DLD1 (cell line): ENCODE measurements around the gene TRIM37.

Experiments
- in situ Hi-C: cut with HindIII; loops from 2 replicates; pipeline ENCODE4 v1.10.0; 2017; ENCODE audit warnings: low sequenced_read_pairs

Gene TRIM37

DNA sequence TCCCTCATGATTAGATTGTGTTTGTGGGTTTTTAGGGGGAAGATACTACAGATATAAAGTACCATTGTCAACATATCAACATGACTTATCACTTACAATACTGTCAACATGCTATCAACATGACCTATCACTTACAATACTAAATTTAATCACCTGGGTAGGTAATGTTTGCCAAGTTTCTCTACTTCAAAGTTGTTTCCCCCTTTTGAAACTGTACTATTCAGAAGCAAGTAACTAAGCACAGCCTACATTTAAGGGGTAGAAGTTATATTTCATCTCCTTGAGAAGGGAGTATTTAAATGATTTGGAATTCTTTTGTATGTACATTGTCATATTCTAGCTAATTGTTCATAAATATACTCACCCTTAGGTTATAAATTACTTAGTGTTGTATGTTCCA is 68.7 kb downstream of the TRIM37 start:
- in situ Hi-C loops, result no loop called here

DNA sequence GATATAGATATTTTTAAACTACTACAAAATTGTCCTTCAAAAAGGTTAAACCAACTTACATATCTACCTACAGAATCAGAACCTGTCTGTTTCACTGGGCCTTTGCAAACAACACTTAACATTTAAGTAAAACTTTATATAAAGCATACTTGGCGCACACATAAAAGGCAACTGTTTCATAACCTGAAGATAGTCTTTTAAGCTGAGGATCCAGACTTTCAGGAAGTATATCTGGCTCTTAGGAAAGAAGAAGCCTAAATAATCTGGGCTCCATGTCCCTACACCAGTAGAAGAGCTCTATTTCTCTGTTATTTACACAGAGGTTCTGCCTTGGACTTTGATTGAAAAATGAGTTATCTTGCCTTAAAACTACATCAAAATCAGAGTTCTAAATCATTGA is 75.9 kb downstream of the TRIM37 start:
- in situ Hi-C loops, result no loop called here

DNA sequence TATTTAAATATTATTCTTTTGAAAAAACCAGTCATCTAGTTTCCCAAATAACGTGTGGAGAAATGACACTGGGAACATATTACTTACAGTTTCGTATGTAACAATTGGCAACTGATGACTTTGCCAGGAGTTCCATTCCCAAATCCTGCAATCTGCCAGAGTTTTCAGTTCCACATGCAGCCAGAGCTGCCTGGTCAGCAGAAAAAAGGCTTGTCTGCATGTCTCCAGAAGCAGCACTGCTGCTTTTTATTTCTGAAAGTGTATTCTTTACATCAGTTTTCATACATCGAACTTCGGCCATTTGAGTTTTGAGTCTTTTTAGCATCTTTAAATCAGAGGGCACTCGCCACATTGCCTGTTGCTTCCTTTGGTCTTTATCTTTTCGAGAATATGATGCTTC is 78.4 kb downstream of the TRIM37 start:
- in situ Hi-C loops, result no loop called here

DNA sequence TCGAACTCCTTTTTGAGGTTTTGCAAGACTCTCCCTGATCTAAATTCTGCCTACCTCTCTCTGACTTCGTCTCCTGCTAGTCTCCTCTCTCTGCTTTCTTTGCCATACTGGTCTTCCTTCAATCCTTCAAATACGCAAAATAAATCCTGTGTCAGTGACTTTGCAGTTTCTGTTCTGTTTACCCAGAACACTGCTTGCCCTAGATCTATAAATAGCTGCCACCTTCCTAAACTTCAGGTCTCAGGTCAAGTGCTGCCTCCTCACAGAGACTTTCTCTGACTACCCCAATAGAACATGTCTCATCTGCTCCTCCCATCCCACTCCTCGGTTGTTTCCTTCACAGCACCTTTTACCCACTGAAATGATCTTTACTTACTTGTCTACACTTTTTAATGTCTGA is 78.9 kb downstream of the TRIM37 start:
- in situ Hi-C loops, result no loop called here

DNA sequence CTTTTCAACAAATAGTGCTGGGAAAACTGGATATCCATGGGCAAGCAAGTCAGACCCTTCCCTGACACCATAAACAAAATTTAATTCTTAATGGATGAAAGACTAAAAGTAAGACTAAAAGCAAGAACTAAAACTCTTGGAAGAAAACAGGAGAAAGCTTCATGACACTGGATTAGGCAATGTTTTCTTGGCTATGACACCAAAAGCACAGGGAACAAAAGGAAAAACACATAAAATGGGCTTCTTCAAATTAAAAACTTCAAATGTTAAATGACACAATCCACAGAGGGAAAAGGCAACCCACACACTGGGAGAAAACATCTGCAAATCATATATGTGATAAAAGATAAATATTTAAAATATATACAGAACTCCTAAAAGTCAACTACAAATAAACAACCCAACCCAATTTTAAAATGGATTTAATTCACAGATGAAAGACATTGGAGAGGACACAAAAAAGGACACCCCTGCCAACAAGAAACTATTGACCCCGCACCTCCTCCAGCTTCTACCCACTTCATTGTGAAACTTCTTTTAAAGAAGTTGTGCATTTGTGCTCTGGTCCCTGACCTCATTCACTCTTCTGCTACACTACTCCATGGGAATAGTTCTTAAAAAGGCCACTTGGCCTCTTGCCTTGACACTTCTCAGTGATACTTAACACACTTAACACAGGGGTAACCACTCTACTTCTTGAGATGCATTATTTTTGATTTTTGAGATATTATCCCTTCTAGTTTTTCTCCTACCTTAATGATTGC is 80.3 kb downstream of the TRIM37 start:
- in situ Hi-C loops, result no loop called here

- in situ Hi-C loops, result no loop called here
Measured at GRCh38 chr17:59024916-59025315, 81.8 kb downstream of the TRIM37 start.

DNA sequence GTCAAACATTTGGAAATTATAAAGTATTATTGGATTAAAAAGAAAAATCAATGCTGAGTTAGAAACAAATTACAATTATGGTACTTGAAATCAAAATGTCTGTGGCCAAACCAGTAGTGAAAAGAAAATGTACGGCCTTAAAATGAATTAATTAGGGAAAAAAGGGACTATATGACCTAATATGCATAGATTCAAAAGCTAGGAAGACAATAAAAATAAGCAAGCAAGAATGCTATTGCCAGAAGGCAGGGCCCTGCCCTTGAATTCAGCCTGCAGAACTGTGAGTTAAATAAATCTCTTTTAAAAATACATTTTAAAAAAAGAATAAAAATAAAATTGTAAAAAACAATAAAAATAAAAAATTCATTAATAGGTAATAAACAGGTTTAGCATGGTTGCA is 88.7 kb downstream of the TRIM37 start:
- in situ Hi-C loops, result no loop called here

GRCh38 chr17:59011975-59012374 is 94.7 kb downstream of the TRIM37 start:
- in situ Hi-C loops, result no loop called here

DNA sequence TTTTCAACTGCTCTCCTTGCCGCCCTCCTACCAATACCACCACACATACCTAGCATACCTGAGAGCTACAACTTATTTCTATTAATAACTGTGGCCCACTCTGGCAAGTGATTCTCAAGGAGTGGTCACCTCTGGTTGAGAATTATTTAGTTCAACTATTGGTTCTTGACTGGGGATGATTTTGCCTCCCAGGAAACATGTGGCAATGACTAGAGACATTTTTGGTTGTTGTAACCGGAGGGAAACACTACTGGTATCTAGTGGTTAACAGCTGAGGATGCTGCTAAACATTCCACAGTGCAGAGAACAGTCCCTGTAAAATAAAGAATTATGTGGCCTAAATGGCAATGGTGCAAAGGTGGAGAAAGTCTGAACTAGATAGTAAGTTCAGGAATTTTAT is 96.7 kb downstream of the TRIM37 start:
- in situ Hi-C loops, result no loop called here

DNA sequence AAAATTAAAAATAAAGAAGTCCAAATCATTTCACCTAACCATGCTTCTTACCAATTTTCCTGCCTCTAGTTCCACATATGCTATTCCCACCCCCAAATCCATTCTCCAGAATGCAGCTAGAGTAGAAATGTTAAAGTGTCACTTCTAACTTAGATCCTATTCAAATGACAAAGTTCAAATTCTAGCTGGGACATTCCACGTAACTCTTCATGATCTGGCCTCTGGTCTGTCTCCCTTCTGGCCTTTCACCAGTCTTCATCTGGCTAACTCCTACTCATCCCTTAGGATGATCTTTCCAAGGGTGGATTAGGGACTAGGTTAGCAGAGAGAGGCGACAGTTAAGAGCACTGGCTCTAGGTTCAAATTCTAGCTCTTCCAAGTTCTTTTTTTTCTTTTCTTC is 97.9 kb downstream of the TRIM37 start:
- in situ Hi-C loops, result no loop called here

GRCh38 chr17:59007995-59008394 is 98.7 kb downstream of the TRIM37 start:
- in situ Hi-C loops, result no loop called here

DNA sequence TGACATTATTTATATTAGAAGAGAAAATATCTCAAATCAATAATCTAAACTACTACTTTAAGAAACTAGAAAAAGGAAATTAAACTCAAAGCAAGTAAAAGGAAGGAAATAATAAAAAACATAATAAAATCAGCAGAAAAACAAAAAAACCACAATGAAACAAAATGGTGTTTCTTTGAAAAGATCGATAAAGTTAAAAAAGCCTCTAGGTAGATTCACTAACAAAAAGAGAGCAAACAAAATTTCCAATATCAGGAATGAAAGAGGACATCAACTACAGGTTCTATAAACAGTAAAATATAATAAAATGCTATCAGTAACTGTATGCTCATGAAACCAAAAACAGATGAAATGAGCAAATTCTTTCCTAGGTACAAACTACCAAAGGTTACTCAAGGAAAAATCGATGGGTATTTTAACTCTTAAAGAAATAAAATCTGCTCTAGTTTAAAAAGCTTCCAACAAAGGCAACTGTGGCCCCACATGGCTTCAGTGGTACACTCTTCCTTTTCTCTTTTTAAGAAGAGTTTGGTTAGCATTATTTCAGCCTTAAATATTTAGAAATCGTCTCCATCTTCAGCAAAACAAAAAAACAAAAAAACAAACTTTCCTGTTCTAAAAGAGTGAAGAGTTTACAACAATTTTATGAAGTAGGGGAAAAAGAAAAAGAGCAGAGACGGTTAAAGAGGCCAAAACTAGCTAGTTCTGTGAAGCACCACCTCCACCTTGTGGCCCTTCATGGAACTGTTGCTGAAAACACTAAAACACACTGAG is 102.2 kb downstream of the TRIM37 start:
- in situ Hi-C loops, result no loop called here

DNA sequence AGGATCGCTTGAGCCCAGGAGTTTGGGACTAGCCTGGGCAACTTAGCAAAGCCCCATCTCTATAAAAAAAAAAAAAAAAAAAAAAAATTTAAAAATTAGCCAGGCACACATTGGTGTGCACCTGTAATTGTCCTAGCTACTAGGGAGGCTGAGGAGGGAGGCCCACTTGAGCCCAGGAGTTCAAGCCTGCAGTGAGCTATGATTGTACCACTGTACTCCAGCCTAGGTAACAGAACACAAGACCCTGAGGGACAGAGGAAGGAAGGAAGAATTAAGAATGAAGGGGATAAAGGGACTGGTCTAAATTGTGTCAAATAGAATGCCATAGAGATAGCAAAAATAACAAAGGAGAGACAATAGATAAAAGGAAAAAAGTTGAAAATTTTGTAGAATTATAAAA is 102.8 kb downstream of the TRIM37 start:
- in situ Hi-C loops, result no loop called here

DNA sequence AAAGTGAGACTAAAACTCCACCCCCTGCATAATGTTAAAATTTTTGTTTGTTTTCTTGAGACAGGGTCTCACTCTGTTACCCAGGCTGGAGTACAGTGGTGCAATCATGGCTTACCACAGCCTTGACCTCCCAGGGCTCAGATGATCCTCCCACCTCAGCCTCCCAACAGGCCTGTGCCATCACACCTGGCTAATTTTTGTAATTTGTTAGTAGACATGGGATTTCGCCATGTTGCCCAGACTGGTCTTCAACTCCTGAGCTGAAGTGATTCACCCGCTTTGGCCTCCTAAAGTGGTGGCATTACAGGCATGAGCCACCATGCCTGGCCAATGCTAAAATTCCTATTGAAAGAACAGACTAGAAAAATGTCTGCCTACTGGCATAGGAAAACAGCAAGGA is 103.8 kb downstream of the TRIM37 start:
- in situ Hi-C loops, result no loop called here

- in situ Hi-C loops, result no loop called here
Measured at GRCh38 chr17:59002126-59002525, 104.6 kb downstream of the TRIM37 start.

DNA sequence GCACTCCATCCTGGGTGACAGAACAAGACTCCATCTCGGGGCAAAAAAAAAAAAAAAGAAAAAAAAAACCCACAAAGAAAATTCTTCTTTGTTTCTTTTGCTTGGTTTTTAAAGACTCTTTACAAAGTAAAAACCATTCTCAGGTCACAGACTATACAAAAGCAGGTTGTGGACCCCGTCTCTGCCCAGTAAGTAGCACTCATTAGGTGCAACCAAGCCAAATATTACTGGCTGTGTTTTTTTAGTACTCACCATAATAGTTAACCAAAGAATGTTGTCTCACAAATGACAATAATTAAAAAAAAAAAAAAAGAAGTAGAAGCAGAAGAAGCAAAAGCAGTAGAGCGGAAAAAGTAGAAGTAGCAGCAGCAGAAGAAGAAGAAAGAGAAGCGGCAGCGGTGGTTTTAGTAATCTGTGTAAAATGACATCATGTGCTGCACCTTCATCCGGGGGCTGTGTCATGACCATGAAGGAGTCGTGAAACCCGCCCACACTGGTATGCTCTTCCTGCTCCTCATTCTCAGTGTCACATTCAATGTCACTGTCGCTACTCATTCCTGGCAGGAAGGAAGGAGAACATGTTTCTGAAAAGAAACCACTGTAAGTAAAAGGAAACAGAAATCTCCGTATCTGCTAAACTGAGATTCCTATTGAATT is 105.4 kb downstream of the TRIM37 start:
- in situ Hi-C loops, result no loop called here

GRCh38 chr17:59000022-59000421 is 106.7 kb downstream of the TRIM37 start:
- in situ Hi-C loops, result no loop called here

DNA sequence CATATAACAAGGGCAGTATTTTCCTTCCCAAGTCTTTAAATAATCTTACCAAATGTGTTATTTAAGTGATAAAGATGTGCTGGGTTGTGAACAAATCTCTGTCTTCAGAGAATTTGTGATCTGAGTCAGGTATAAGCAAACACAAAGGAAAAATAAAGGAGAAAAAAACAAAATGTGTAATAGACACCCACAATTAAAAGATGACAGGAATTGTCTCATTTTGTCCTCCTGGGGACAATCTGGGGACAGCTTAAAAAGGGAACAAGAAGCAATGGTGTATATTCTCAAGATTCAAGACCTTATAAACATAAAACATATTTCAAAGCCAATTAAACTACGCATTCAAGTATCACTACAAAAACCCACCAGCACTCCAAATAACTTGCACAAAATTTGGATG is 107.2 kb downstream of the TRIM37 start:
- in situ Hi-C loops, result no loop called here

GRCh38 chr17:58998871-58999270 is 107.8 kb downstream of the TRIM37 start:
- in situ Hi-C loops, result no loop called here

- in situ Hi-C loops, result no loop called here
Measured at GRCh38 chr17:58997756-58998553, 108.7 kb downstream of the TRIM37 start.

DNA sequence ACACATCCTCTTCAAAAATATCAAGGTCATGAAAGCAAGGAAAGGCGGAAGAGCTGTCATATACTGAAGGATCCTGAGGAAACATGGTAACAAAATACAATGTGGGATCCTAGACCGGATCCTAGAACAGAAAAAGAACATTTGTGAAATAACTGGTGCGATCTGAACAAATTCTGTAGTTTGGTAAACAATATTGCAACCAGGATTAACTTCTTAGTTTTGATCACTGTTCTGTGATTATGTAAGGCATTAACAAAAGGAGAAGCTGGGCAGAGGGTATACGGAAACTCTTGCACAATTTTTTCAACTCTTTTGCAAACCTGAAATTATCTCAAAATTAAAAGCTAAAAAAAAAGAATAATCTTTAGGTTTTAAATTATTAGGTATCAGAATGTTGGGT is 109.7 kb downstream of the TRIM37 start:
- in situ Hi-C loops, result no loop called here
